HepG2 (cell line): ENCODE data around the gene ALG11. TPM values are rescaled to one million over a fixed set of nuclear protein-coding genes. Genes with fewer than 3 reads are reported as not detected.

Experiments used
- BCL6 ChIP-seq: IDR thresholded peaks from 2 replicates; pipeline ENCODE4 v1.6.1; 2016; ENCODE audit warnings: missing genetic modification reagents, missing compliant biosample characterization
- CSRNP1 ChIP-seq: sonication (generic); formaldehyde crosslinking; IDR thresholded peaks from 2 replicates; pipeline ENCODE4 v1.8.1; 2023; ENCODE audit warnings: mild to moderate bottlenecking, missing genetic modification reagents
- DBP ChIP-seq: sonication (generic); formaldehyde crosslinking; IDR thresholded peaks from 2 replicates; pipeline ENCODE4 v1.4.0; 2020; ENCODE audit warnings: missing genetic modification reagents; ENCODE audit errors: not compliant biosample characterization
- GPN1 ChIP-seq: sonication (generic); formaldehyde crosslinking; IDR thresholded peaks from 2 replicates; pipeline ENCODE4 v1.5.1; 2020; ENCODE audit warnings: missing genetic modification reagents, borderline replicate concordance
- IKZF1 ChIP-seq: fragments of 450-650 bp; IDR thresholded peaks from 2 replicates; pipeline ENCODE4 v1.7.1; 2016
- NCOA5 ChIP-seq: sonication (generic); formaldehyde crosslinking; IDR thresholded peaks from 2 replicates; pipeline ENCODE4 v1.4.0; 2020; ENCODE audit warnings: missing genetic modification reagents
- PCBP2 ChIP-seq: fragments of 200-400 bp; formaldehyde crosslinking; optimal IDR thresholded peaks from 2 replicates; pipeline ENCODE3; 2018; ENCODE audit warnings: low read length, low read depth; ENCODE audit not compliant: poor library complexity, severe bottlenecking
- SETDB1 ChIP-seq: sonication (generic); formaldehyde crosslinking; IDR thresholded peaks from 2 replicates; pipeline ENCODE4 v1.5.1; 2020; ENCODE audit warnings: missing genetic modification reagents, mild to moderate bottlenecking, borderline replicate concordance
- SNAI1 ChIP-seq: sonication (generic); formaldehyde crosslinking; IDR thresholded peaks from 2 replicates; pipeline ENCODE4 v1.5.0; 2020; ENCODE audit warnings: mild to moderate bottlenecking, missing genetic modification reagents, borderline replicate concordance
- ZFY ChIP-seq: sonication (generic); formaldehyde crosslinking; IDR thresholded peaks from 2 replicates; pipeline ENCODE4 v1.4.0; 2020; ENCODE audit warnings: missing genetic modification reagents
- ZNF318 ChIP-seq: sonication (generic); formaldehyde crosslinking; IDR thresholded peaks from 2 replicates; pipeline ENCODE4 v1.4.0; 2020; ENCODE audit warnings: mild to moderate bottlenecking, missing genetic modification reagents
- ZNF501 ChIP-seq: sonication (generic); formaldehyde crosslinking; IDR thresholded peaks from 2 replicates; pipeline ENCODE4 v1.5.1; 2020; ENCODE audit warnings: mild to moderate bottlenecking, moderate library complexity, missing genetic modification reagents
- ZNF512B ChIP-seq: sonication (generic); formaldehyde crosslinking; IDR thresholded peaks from 2 replicates; pipeline ENCODE4 v1.5.1; 2020; ENCODE audit warnings: missing genetic modification reagents, mild to moderate bottlenecking, borderline replicate concordance
- polyA plus RNA-seq, 8 experiments: library from polyadenylated mRNA; depleted of rRNA in 3 of 8; stranded (reverse) in 7 of 8; unstranded in 1 of 8; fragments of >200 nt; fragmentation: Illumina TruSeq in 4 of 8; extraction: Trizol in 4 of 8; gene quantifications; 2 replicates each; pipeline versions ENCODE4 v1.2.1 to v1.2.3, GENCODE V29; 2011 to 2016; ENCODE audit warnings: low read depth in 4 of 8, missing spikeins in 1 of 8, mixed read lengths in 1 of 8; ENCODE audit not compliant: insufficient read depth in 1 of 8
- total RNA-seq, 5 experiments: library from RNA; depleted of rRNA; stranded (reverse); fragments of >200 nt; fragmentation: Illumina TruSeq; extraction: Trizol; gene quantifications; 2 replicates each; pipeline ENCODE4 v1.2.3, GENCODE V29; 2016; ENCODE audit warnings: low read depth in 1 of 5

Gene ALG11
- total and polyA plus RNA-seq, 2 of the 13 experiments (the other 11 are each of a cell fraction or from before 2014, with no cell fraction given) = 14.7 to 27.9 TPM

GRCh38 chr13:52011632-52012511, at the start of gene ALG11 (continued):
- TF ChIP-seq CSRNP1 (CRISPR knock-in tag) (0 out of 2 replicates have a peak, but pooled peaks have one; percentile 17), SNAI1 (CRISPR knock-in tag) (no peak; the same call in 1 of the 2 replicates), DBP (CRISPR knock-in tag) (no peak), ZFY (CRISPR knock-in tag) (peak; percentile 73), PCBP2 (no peak), IKZF1 (no peak), GPN1 (no peak; the same call in 1 of the 2 replicates), BCL6 (CRISPR knock-in tag) (no peak; the same call in 1 of the 2 replicates), NCOA5 (CRISPR knock-in tag) (no peak), ZNF318 (CRISPR knock-in tag) (peak; percentile 76; the same call in 1 of the 2 replicates), SETDB1 (no peak), ZNF512B (CRISPR knock-in tag) (no peak; the same call in 1 of the 2 replicates), ZNF501 (CRISPR knock-in tag) (peak; percentile 89)
